ENCODE data around the gene CYB561D2. TPM values are rescaled to one million over a fixed set of nuclear protein-coding genes. Genes with fewer than 3 reads are reported as not detected.

The CYB561D2 gene
- total and polyA plus RNA-seq, 3 experiments from 2014 or later = 32.4 to 78.2 (median 37.7) TPM

DNA sequence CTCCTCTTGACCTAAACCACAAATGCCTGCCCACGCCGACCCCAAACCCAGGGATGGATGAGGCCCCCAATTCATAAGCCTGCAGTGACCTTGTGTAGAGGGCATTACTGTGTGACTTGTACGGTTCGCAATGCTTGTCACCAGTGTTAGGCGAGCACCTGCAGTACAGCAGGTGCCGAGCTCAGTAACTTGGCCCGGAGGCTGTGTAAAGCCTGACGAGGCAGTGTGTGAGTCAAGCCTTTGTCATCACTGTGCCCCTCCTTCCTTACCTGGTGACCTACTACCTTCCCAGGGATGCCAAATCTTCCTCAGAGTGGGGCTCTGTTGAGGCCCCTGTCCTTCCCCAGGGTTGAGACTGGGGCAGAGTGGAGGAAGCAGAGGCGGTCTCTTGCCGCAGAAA, 45.8 kb downstream of the CYB561D2 start:
- H3K27ac ChIP-seq (ENCODE audit: low read depth, low read length) = no peak overlapping the region
- Mint-ChIP-seq H3K27ac (peak overlapping the region in 3 of 8 donors; percentile 4 to 29 (median 17)), H3K27me3 (no peaks in the 10 kb centered on the region), H3K4me1 (peaks cover 0 to 9% (median 4%) of the 10 kb centered on the region in 3 donors), H3K9me3 (no peaks in the 10 kb centered on the region), H3K36me3 (no peaks in the 10 kb centered on the region), H3K4me3 (no peak overlapping the region)
- no peaks in the 10 kb centered on the region for H3K27me3 ChIP-seq (ENCODE audit: insufficient read depth, low read length, poor library complexity, severe bottlenecking)
- no peaks in the 10 kb centered on the region for H3K4me1 ChIP-seq (ENCODE audit: insufficient read depth, low read length)
- POLR2A ChIA-PET = no interaction called here
- no peaks in the 10 kb centered on the region for H3K36me3 ChIP-seq (ENCODE audit: insufficient read depth, low read length)
- H3K9me3 ChIP-seq (ENCODE audit: low read length) = no peaks in the 10 kb centered on the region
- H3K4me3 ChIP-seq (ENCODE audit: low read length) = no peak overlapping the region
- CTCF ChIA-PET = interaction anchor here (1.4 kb wide), 1 partner anchor 146 kb away, joined by 3 read pairs; no protein-coding TSS in a partner anchor
- DNase-seq = no peak

DNA sequence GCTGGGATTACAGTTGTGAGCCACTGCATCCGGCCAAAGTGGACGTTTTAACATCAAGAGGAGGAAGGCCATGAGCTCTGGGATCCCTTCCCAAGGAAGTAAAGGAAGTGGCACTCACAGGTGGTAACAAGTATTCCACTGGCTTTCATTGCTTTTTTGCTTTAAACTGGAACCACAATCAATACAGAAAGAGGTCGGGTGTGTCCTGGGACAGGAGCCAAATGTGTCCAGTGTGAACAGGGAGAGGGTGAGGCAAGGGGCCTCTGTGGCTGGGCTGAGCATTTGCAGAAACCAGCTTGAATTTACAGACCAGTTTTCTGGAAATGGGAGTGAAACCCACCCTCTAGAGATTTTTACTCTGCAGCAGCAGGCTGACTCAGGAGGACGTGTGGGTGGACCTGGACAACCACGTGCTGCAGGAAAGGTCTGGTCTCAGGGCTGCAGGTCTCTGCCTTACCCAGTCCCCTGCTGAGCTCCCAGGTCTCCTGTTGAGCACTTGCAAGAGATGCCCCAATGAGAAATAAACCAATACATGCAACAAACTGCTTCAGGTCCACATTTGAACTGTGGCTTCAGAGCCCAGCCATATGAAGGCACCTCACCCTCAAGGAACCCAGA, 51.4 kb downstream of the CYB561D2 start:
- no peak for DNase-seq
- no peaks in the 10 kb centered on the region for H3K9me3 Mint-ChIP-seq
- ChIA-PET CTCF (no interaction called here), POLR2A (no interaction called here)
- peaks cover 0 to 5% of the 10 kb centered on the region in 2 donors for H3K27me3 Mint-ChIP-seq
- H3K27ac Mint-ChIP-seq = peak overlapping the region in 1 of 8 donors; percentile 26
- Histone ChIP-seq H3K4me3 (ENCODE audit: low read length) (no peak overlapping the region), H3K27me3 (ENCODE audit: insufficient read depth, low read length, poor library complexity, severe bottlenecking) (no peaks in the 10 kb centered on the region), H3K4me1 (ENCODE audit: insufficient read depth, low read length) (no peaks in the 10 kb centered on the region), H3K9me3 (ENCODE audit: low read length) (no peaks in the 10 kb centered on the region), H3K27ac (ENCODE audit: low read depth, low read length) (no peak overlapping the region), H3K36me3 (ENCODE audit: insufficient read depth, low read length) (no peaks in the 10 kb centered on the region)
- H3K4me1 Mint-ChIP-seq = peaks cover 0 to 4% (median 4%) of the 10 kb centered on the region in 3 donors
- H3K4me3 Mint-ChIP-seq = no peak overlapping the region
- no peaks in the 10 kb centered on the region for H3K36me3 Mint-ChIP-seq

Other genes with a start within 250 kb of the CYB561D2 start
- not detected for gene SEMA3F, start 195.5 kb upstream of the CYB561D2 start, total RNA-seq
- gene SEMA3F, start 195.5 kb upstream of the CYB561D2 start, polyA plus RNA-seq = not detected
- gene GNAT1, start 159.3 kb upstream of the CYB561D2 start, total RNA-seq = not detected
- gene GNAT1, start 159.3 kb upstream of the CYB561D2 start, polyA plus RNA-seq = not detected
- gene SLC38A3, start 145.6 kb upstream of the CYB561D2 start, total RNA-seq = not detected
- gene SLC38A3, start 145.6 kb upstream of the CYB561D2 start, polyA plus RNA-seq = not detected
- gene GNAI2, start 114.7 kb upstream of the CYB561D2 start, total RNA-seq = 100 to 1,000 TPM; 259 to 265 TPM
- gene GNAI2, start 114.7 kb upstream of the CYB561D2 start, polyA plus RNA-seq = 665 TPM
- gene SEMA3B, start 81.7 kb upstream of the CYB561D2 start, total RNA-seq = under 1 TPM in 1 of 2 experiments, not detected in 1; 0.22 TPM
- gene SEMA3B, start 81.7 kb upstream of the CYB561D2 start, polyA plus RNA-seq = not detected
- not detected for gene LSMEM2, start 71.8 kb upstream of the CYB561D2 start, total RNA-seq
- not detected for gene LSMEM2, start 71.8 kb upstream of the CYB561D2 start, polyA plus RNA-seq
- gene IFRD2, start 58.4 kb upstream of the CYB561D2 start, total RNA-seq = 100 to 1,000 TPM; 191 to 192 TPM
- gene IFRD2, start 58.4 kb upstream of the CYB561D2 start, polyA plus RNA-seq = 66.8 TPM
- 1 to 10 TPM; 7.7 to 8.4 TPM for gene HYAL3, start 51.5 kb upstream of the CYB561D2 start, total RNA-seq
- gene HYAL3, start 51.5 kb upstream of the CYB561D2 start, polyA plus RNA-seq = 3.6 TPM
- gene NAA80, start 51.5 kb upstream of the CYB561D2 start, total RNA-seq = 10 to 100 TPM; 17.3 to 18.3 TPM
- 19.3 TPM for gene NAA80, start 51.5 kb upstream of the CYB561D2 start, polyA plus RNA-seq
- gene HYAL1, start 47.3 kb upstream of the CYB561D2 start, total RNA-seq = under 1 TPM in 1 of 2 experiments, not detected in 1; 0.13 TPM
- 0.81 TPM for gene HYAL1, start 47.3 kb upstream of the CYB561D2 start, polyA plus RNA-seq
- gene HYAL2, start 28.1 kb upstream of the CYB561D2 start, total RNA-seq = 10 to 100 TPM; 13.7 to 13.9 TPM
- gene HYAL2, start 28.1 kb upstream of the CYB561D2 start, polyA plus RNA-seq = 10.8 TPM
- gene TUSC2, start 22.6 kb upstream of the CYB561D2 start, total RNA-seq = 10 to 100 TPM; 31.4 to 36.6 TPM
- gene TUSC2, start 22.6 kb upstream of the CYB561D2 start, polyA plus RNA-seq = 52.9 TPM
- 10 to 100 TPM; 70.8 to 71.9 TPM for gene RASSF1, start 10.0 kb upstream of the CYB561D2 start, total RNA-seq
- 152 TPM for gene RASSF1, start 10.0 kb upstream of the CYB561D2 start, polyA plus RNA-seq
- 1 to 10 TPM in 1 of 2 experiments, under 1 TPM in 1; 0.97 to 1.3 TPM for gene ZMYND10, start 5.1 kb upstream of the CYB561D2 start, total RNA-seq
- gene ZMYND10, start 5.1 kb upstream of the CYB561D2 start, polyA plus RNA-seq = 1.1 TPM
- 10 to 100 TPM; 44.6 to 48.0 TPM for gene NPRL2, start 87 bp upstream of the CYB561D2 start, total RNA-seq
- gene NPRL2, start 87 bp upstream of the CYB561D2 start, polyA plus RNA-seq = 59.5 TPM
- 10 to 100 TPM; 30.5 to 33.2 TPM for gene TMEM115, start 8.7 kb downstream of the CYB561D2 start, total RNA-seq
- gene TMEM115, start 8.7 kb downstream of the CYB561D2 start, polyA plus RNA-seq = 47.2 TPM
- 1 to 10 TPM in 1 of 2 experiments, under 1 TPM in 1; 0.73 to 1.1 TPM for gene CACNA2D2, start 152.8 kb downstream of the CYB561D2 start, total RNA-seq
- 2.6 TPM for gene CACNA2D2, start 152.8 kb downstream of the CYB561D2 start, polyA plus RNA-seq
- gene C3orf18, start 216.9 kb downstream of the CYB561D2 start, total RNA-seq = 10 to 100 TPM; 11.5 to 13.0 TPM
- gene C3orf18, start 216.9 kb downstream of the CYB561D2 start, polyA plus RNA-seq = 15.8 TPM
- gene HEMK1, start 218.7 kb downstream of the CYB561D2 start, total RNA-seq = 10 to 100 TPM; 51.8 to 55.0 TPM
- gene HEMK1, start 218.7 kb downstream of the CYB561D2 start, polyA plus RNA-seq = 27.4 TPM

All from CD8-positive, alpha-beta memory T cell (primary cell).